Measurements from ENCODE around the gene PPP6R2. TPM values are rescaled to one million over a fixed set of nuclear protein-coding genes. Genes with fewer than 3 reads are reported as not detected.

The PPP6R2 gene
- total RNA-seq, 1 experiment from 2014 or later: 49.2 TPM

- Histone ChIP-seq H3K4me2 (no peak overlapping the region), H2AFZ (no peak overlapping the region), H3K9me3 (ENCODE audit: insufficient read depth, low read depth) (no peaks in the 10 kb centered on the region), H3K79me2 (ENCODE audit: low read depth) (no peaks in the 10 kb centered on the region), H3K27me3 (ENCODE audit: insufficient read depth, low read depth) (no peaks in the 10 kb centered on the region), H3K36me3 (ENCODE audit: low read depth) (peaks cover 28% of the 10 kb centered on the region), H3K4me3 (no peak overlapping the region), H3K9me2 (ENCODE audit: insufficient read depth) (no peaks in the 10 kb centered on the region), H3K4me1 (replicated peaks; ENCODE audit: insufficient read depth) (no peaks in the 10 kb centered on the region), H4K20me1 (ENCODE audit: insufficient read depth) (peaks cover 6% of the 10 kb centered on the region), H3F3A (ENCODE audit: insufficient read depth, low read depth) (peaks cover 4% of the 10 kb centered on the region; the same call in 1 of the 2 replicates), H3K27ac (no peak overlapping the region)
- DNase-seq: no peak
- intact Hi-C loops (cut with micrococcal nuclease; ENCODE audit: unreplicated experiment): no loop called here
- CTCF ChIA-PET: no interaction called here
- POLR2A ChIA-PET (ENCODE audit: unreplicated experiment): no interaction called here
- BruUV-seq (replicated peaks): no TSS peak
- TF ChIP-seq EZH2 (IDR thresholded peaks at IDR 0.05; ENCODE audit: low read depth): no peak
- TF ChIP-seq, protein P1, sequence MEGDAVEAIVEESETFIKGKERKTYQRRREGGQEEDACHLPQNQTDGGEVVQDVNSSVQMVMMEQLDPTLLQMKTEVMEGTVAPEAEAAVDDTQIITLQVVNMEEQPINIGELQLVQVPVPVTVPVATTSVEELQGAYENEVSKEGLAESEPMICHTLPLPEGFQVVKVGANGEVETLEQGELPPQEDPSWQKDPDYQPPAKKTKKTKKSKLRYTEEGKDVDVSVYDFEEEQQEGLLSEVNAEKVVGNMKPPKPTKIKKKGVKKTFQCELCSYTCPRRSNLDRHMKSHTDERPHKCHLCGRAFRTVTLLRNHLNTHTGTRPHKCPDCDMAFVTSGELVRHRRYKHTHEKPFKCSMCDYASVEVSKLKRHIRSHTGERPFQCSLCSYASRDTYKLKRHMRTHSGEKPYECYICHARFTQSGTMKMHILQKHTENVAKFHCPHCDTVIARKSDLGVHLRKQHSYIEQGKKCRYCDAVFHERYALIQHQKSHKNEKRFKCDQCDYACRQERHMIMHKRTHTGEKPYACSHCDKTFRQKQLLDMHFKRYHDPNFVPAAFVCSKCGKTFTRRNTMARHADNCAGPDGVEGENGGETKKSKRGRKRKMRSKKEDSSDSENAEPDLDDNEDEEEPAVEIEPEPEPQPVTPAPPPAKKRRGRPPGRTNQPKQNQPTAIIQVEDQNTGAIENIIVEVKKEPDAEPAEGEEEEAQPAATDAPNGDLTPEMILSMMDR (conservative IDR thresholded peaks at IDR 0.05): no peak
These were observed 72.3 kb downstream of the PPP6R2 start for GRCh38 chr22:50415426-50415825.

GRCh38 chr22:50416996-50417395 is 73.9 kb downstream of the PPP6R2 start:
- no peaks in the 10 kb centered on the region for H3K27me3 ChIP-seq (ENCODE audit: insufficient read depth, low read depth)
- H3K9me2 ChIP-seq (ENCODE audit: insufficient read depth): no peaks in the 10 kb centered on the region
- no peak overlapping the region for H3K4me3 ChIP-seq
- H3F3A ChIP-seq (ENCODE audit: insufficient read depth, low read depth): no peaks in the 10 kb centered on the region; the same call in 1 of the 2 replicates
- TF ChIP-seq EZH2 (IDR thresholded peaks at IDR 0.05; ENCODE audit: low read depth): no peak
- TF ChIP-seq, protein P1 (conservative IDR thresholded peaks at IDR 0.05): no peak
- CTCF ChIA-PET: no interaction called here
- DNase-seq: no peak
- H3K9me3 ChIP-seq (ENCODE audit: insufficient read depth, low read depth): no peaks in the 10 kb centered on the region
- no TSS peak for BruUV-seq (replicated peaks)
- intact Hi-C loops (cut with micrococcal nuclease; ENCODE audit: unreplicated experiment): no loop called here
- H3K4me1 ChIP-seq (replicated peaks; ENCODE audit: insufficient read depth): no peaks in the 10 kb centered on the region
- H2AFZ ChIP-seq: no peak overlapping the region
- peaks cover 10% of the 10 kb centered on the region for H4K20me1 ChIP-seq (ENCODE audit: insufficient read depth)
- no peaks in the 10 kb centered on the region for H3K79me2 ChIP-seq (ENCODE audit: low read depth)
- POLR2A ChIA-PET (ENCODE audit: unreplicated experiment): no interaction called here
- no peak overlapping the region for H3K27ac ChIP-seq
- no peak overlapping the region for H3K4me2 ChIP-seq
- peaks cover 29% of the 10 kb centered on the region for H3K36me3 ChIP-seq (ENCODE audit: low read depth)

- POLR2A ChIA-PET (ENCODE audit: unreplicated experiment): interaction anchor here (1.0 kb wide), 1 partner anchor 546 kb away, joined by 4 read pairs; no protein-coding TSS in a partner anchor
- H3K9me2 ChIP-seq (ENCODE audit: insufficient read depth): no peaks in the 10 kb centered on the region
- no peak overlapping the region for H3K4me3 ChIP-seq
- no peaks in the 10 kb centered on the region for H3K79me2 ChIP-seq (ENCODE audit: low read depth)
- H3K27ac ChIP-seq: no peak overlapping the region
- no peaks in the 10 kb centered on the region for H3K4me1 ChIP-seq (replicated peaks; ENCODE audit: insufficient read depth)
- peaks cover 32% of the 10 kb centered on the region for H3K36me3 ChIP-seq (ENCODE audit: low read depth)
- H2AFZ ChIP-seq: no peak overlapping the region
- CTCF ChIA-PET: no interaction called here
- no peak for TF ChIP-seq EZH2 (IDR thresholded peaks at IDR 0.05; ENCODE audit: low read depth)
- TF ChIP-seq, protein P1 (conservative IDR thresholded peaks at IDR 0.05): no peak
- no peaks in the 10 kb centered on the region for H3K27me3 ChIP-seq (ENCODE audit: insufficient read depth, low read depth)
- H3K4me2 ChIP-seq: no peak overlapping the region
- no TSS peak for BruUV-seq (replicated peaks)
- H3K9me3 ChIP-seq (ENCODE audit: insufficient read depth, low read depth): no peaks in the 10 kb centered on the region
- intact Hi-C loops (cut with micrococcal nuclease; ENCODE audit: unreplicated experiment): no loop called here
- H3F3A ChIP-seq (ENCODE audit: insufficient read depth, low read depth): no peaks in the 10 kb centered on the region; the same call in 1 of the 2 replicates
- peaks cover 10% of the 10 kb centered on the region for H4K20me1 ChIP-seq (ENCODE audit: insufficient read depth)
- DNase-seq: no peak
These were observed 74.5 kb downstream of the PPP6R2 start for GRCh38 chr22:50417411-50418210.
